ENCODE data around the gene LSS.

- TF ChIP-seq GATA2 (IDR thresholded peaks at IDR 0.05; ENCODE audit: low read depth, low read length) (no peak), GATA3 (IDR thresholded peaks at IDR 0.05; ENCODE audit: low read depth, low read length) (no peak)
Measured at GRCh38 chr21:46150491-46151121, 78.0 kb downstream of the LSS start.

All from SH-SY5Y (cell line).